K562 (cell line): ENCODE data around the gene TAOK2. TPM values are rescaled to one million over a fixed set of nuclear protein-coding genes. Genes with fewer than 3 reads are reported as not detected.
A peak's percentile ranks its signal among the peaks of the same experiment; 100 is the strongest.

Source experiments
- ARID2 ChIP-seq: fragments of 450-650 bp; IDR thresholded peaks from 2 replicates; pipeline ENCODE4 v1.6.1; 2017; ENCODE audit warnings: antibody characterized with exemption, mild to moderate bottlenecking
- CHD7 ChIP-seq: fragments of 200-600 bp; sonication (generic); IDR thresholded peaks from one replicate; pipeline ENCODE4 v1.6.1; 2012; ENCODE audit warnings: mild to moderate bottlenecking, low read depth, low read length, inconsistent platforms
- IRF2 ChIP-seq: sonication (generic); formaldehyde crosslinking; IDR thresholded peaks from 2 replicates; pipeline ENCODE4 v1.8.1; 2022; ENCODE audit warnings: mild to moderate bottlenecking, missing genetic modification reagents
- NCOR1 ChIP-seq: fragments of 450-650 bp; IDR thresholded peaks from 2 replicates; pipeline ENCODE4 v1.6.1; 2016; ENCODE audit warnings: mild to moderate bottlenecking, moderate library complexity
- POLR2A ChIP-seq: fragments of 450-650 bp; conservative IDR thresholded peaks from 2 replicates; pipeline ENCODE4 v1.6.1; 2016
- SMARCA5 ChIP-seq: fragments of 450-650 bp; IDR thresholded peaks from 2 replicates; pipeline ENCODE4 v1.6.1; 2016
- SMARCE1 ChIP-seq: fragments of 450-650 bp; IDR thresholded peaks from 2 replicates; pipeline ENCODE4 v1.7.1; 2016; ENCODE audit warnings: mild to moderate bottlenecking
- TEAD4 ChIP-seq, 2 experiments: sonication (generic) in 1 of 2; formaldehyde crosslinking in 1 of 2; IDR thresholded peaks; 2 replicates each; pipeline versions ENCODE4 v1.6.1 to v1.8.0; 2012 to 2022; ENCODE audit warnings: borderline replicate concordance in 1 of 2, inconsistent platforms in 1 of 2, low read length in 1 of 2, mild to moderate bottlenecking in 1 of 2, missing genetic modification reagents in 1 of 2
- ZNF140 ChIP-seq: fragments of 250-450 bp; sonication (Bioruptor Pico); IDR thresholded peaks from 2 replicates; pipeline ENCODE4 v1.8.0; 2021; ENCODE audit warnings: moderate library complexity, mild to moderate bottlenecking, inconsistent platforms
- ZNF184 ChIP-seq: sonication (generic); formaldehyde crosslinking; IDR thresholded peaks from 2 replicates; pipeline ENCODE4 v1.5.0; 2020; ENCODE audit warnings: missing genetic modification reagents
- ZNF785 ChIP-seq: fragments of 250-450 bp; sonication (Bioruptor Pico); IDR thresholded peaks from 2 replicates; pipeline ENCODE4 v1.4.0; 2020; ENCODE audit warnings: mild to moderate bottlenecking
- ZNF830 ChIP-seq: fragments of 250-450 bp; sonication (Bioruptor Pico); IDR thresholded peaks from 2 replicates; pipeline ENCODE4 v1.5.0; 2021; ENCODE audit warnings: mild to moderate bottlenecking
- polyA plus RNA-seq, 8 experiments: library from polyadenylated mRNA; depleted of rRNA in 4 of 8; stranded (reverse) in 5 of 8; unstranded in 3 of 8; fragments of >200 nt; fragmentation: Nextera tagmentation in 2 of 8; fragmentation: Illumina TruSeq in 1 of 8; extraction: Ambion mirVana in 2 of 8; extraction: Trizol in 1 of 8; gene quantifications; 2 replicates each; pipeline versions ENCODE4 v1.2.1 to v1.2.3, GENCODE V29; 2011 to 2014; ENCODE audit warnings: inconsistent platforms in 1 of 8, missing spikeins in 1 of 8
- total RNA-seq, 7 experiments: library from RNA; depleted of rRNA in 6 of 7; stranded (reverse); fragments of >200 nt in 6 of 7; fragmentation: Illumina TruSeq in 2 of 7; extraction: Trizol in 2 of 7; gene quantifications; 2 replicates each; pipeline versions ENCODE4 v1.2.1 to v1.2.3, GENCODE V29; 2011 to 2021; ENCODE audit warnings: low replicate concordance in 1 of 7
- TF ChIP-seq, protein P1 (sequence below): fragments of 450-650 bp; IDR thresholded peaks from 2 replicates; pipeline ENCODE4 v1.7.1; 2018; ENCODE audit warnings: mild to moderate bottlenecking, low read depth; ENCODE audit not compliant: partially characterized antibody

Gene TAOK2
- total and polyA plus RNA-seq, 9 of the 15 experiments (the other 6 are each of a cell fraction or from before 2014, with no cell fraction given) = 0.10 to 41.8 (median 13.7) TPM

GRCh38 chr16:29943846-29944799 lies 29.5 kb upstream of the TAOK2 start (continued):
- peak; percentile 6; the same call in 1 of the 2 replicates for TF ChIP-seq SMARCE1
- TF ChIP-seq POLR2A = no peak
- no peak for TF ChIP-seq NCOR1
- no peak for TF ChIP-seq ARID2
- peak; percentile 98 for TF ChIP-seq SMARCA5
- TF ChIP-seq, protein P1, sequence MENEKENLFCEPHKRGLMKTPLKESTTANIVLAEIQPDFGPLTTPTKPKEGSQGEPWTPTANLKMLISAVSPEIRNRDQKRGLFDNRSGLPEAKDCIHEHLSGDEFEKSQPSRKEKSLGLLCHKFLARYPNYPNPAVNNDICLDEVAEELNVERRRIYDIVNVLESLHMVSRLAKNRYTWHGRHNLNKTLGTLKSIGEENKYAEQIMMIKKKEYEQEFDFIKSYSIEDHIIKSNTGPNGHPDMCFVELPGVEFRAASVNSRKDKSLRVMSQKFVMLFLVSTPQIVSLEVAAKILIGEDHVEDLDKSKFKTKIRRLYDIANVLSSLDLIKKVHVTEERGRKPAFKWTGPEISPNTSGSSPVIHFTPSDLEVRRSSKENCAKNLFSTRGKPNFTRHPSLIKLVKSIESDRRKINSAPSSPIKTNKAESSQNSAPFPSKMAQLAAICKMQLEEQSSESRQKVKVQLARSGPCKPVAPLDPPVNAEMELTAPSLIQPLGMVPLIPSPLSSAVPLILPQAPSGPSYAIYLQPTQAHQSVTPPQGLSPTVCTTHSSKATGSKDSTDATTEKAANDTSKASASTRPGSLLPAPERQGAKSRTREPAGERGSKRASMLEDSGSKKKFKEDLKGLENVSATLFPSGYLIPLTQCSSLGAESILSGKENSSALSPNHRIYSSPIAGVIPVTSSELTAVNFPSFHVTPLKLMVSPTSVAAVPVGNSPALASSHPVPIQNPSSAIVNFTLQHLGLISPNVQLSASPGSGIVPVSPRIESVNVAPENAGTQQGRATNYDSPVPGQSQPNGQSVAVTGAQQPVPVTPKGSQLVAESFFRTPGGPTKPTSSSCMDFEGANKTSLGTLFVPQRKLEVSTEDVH = no peak
- no peak for TF ChIP-seq CHD7
- TF ChIP-seq ZNF785 (CRISPR knock-in tag) = no peak
- TF ChIP-seq TEAD4 (IDR thresholded peaks at IDR 0.05; ENCODE audit: low read length) = peak; percentile 67
- no peak for TF ChIP-seq TEAD4 (CRISPR knock-in tag; IDR thresholded peaks at IDR 0.05; ENCODE audit: borderline replicate concordance)
- no peak for TF ChIP-seq IRF2 (CRISPR knock-in tag)
- no peak for TF ChIP-seq ZNF830 (CRISPR knock-in tag)
- no peak for TF ChIP-seq ZNF184
- no peak for TF ChIP-seq ZNF140 (CRISPR knock-in tag)
